Hematopoietic multipotent progenitor cell (in vitro differentiated cells): ENCODE measurements around the gene RNF182. TPM values are rescaled to one million over a fixed set of nuclear protein-coding genes. Genes with fewer than 3 reads are reported as not detected.
"Not testable (repeated sequence)": the region's sequence is repeated elsewhere in the genome, so short reads cannot be mapped to it uniquely, and the experiment has no call there.

Experiments
- DNase-seq, 3 donors: peaks; one replicate each; pipeline ENCODE4 v3.0.0-alpha.2; 2011 to 2015; ENCODE audit warnings: low read depth in 2 of 3, low spot score in 2 of 3
- total RNA-seq: library from RNA; depleted of rRNA; stranded (reverse); fragments of >200 nt; gene quantifications from one replicate; pipeline ENCODE4 v1.2.3, GENCODE V29; 2012

Gene RNF182
- total RNA-seq, 1 donor, result 0.27 TPM

- no peak for DNase-seq
Measured at GRCh38 chr6:13952101-13952500, 27.3 kb downstream of the RNF182 start.

- no peak for DNase-seq
Measured at GRCh38 chr6:13953061-13953705, 28.4 kb downstream of the RNF182 start.

GRCh38 chr6:13965582-13966127 lies 40.9 kb downstream of the RNF182 start:
- DNase-seq, result no peak

- DNase-seq, result no peak
Measured at GRCh38 chr6:13971303-13971702, 46.6 kb downstream of the RNF182 start.

- not testable (repeated sequence) for DNase-seq
Measured at GRCh38 chr6:13972602-13973001, 47.9 kb downstream of the RNF182 start.

GRCh38 chr6:13973422-13973821 lies 48.7 kb downstream of the RNF182 start:
- DNase-seq, result not testable (repeated sequence)

- no peak for DNase-seq
Measured at GRCh38 chr6:13978102-13978640, 53.4 kb downstream of the RNF182 start.

- DNase-seq, result no peak
Measured at GRCh38 chr6:13978787-13979186, 54.0 kb downstream of the RNF182 start.

- DNase-seq, result peak in 2 of 3 donors; percentile 5 to 8
Measured at GRCh38 chr6:13979284-13980171, 54.8 kb downstream of the RNF182 start.

GRCh38 chr6:13980534-13980933 lies 55.8 kb downstream of the RNF182 start:
- DNase-seq, result no peak

- DNase-seq, result peak in 1 of 3 donors; percentile 13
Measured at GRCh38 chr6:13985663-13986325, 61.0 kb downstream of the RNF182 start.

- no peak for DNase-seq
Measured at GRCh38 chr6:13986700-13987399, 62.1 kb downstream of the RNF182 start.

- no peak for DNase-seq
Measured at GRCh38 chr6:13987400-13987865, 62.7 kb downstream of the RNF182 start.

- no peak for DNase-seq
Measured at GRCh38 chr6:13988049-13988738, 63.4 kb downstream of the RNF182 start.

- DNase-seq, result no peak
Measured at GRCh38 chr6:13988908-13989307, 64.2 kb downstream of the RNF182 start.

GRCh38 chr6:13989496-13990144 lies 64.9 kb downstream of the RNF182 start:
- no peak for DNase-seq

- no peak for DNase-seq
Measured at GRCh38 chr6:13990796-13991195, 66.0 kb downstream of the RNF182 start.

GRCh38 chr6:13991393-13991792 lies 66.6 kb downstream of the RNF182 start:
- no peak for DNase-seq

GRCh38 chr6:13992417-13993055 lies 67.8 kb downstream of the RNF182 start:
- no peak for DNase-seq
